ENCODE data around the gene HSPA9. TPM values are rescaled to one million over a fixed set of nuclear protein-coding genes. Genes with fewer than 3 reads are reported as not detected.

The HSPA9 gene
- total and polyA plus RNA-seq, 2 of the 13 experiments (the other 11 are each of a cell fraction or from before 2014, with no cell fraction given): 165 to 478 TPM

GRCh38 chr5:138575194-138576015 is at the start of gene HSPA9 (continued):
- peak; percentile 18 for TF ChIP-seq NFYC (CRISPR knock-in tag; IDR thresholded peaks at IDR 0.05)
- TF ChIP-seq AHR (CRISPR knock-in tag; IDR thresholded peaks at IDR 0.05): peak; percentile 78
- TF ChIP-seq, protein P1, sequence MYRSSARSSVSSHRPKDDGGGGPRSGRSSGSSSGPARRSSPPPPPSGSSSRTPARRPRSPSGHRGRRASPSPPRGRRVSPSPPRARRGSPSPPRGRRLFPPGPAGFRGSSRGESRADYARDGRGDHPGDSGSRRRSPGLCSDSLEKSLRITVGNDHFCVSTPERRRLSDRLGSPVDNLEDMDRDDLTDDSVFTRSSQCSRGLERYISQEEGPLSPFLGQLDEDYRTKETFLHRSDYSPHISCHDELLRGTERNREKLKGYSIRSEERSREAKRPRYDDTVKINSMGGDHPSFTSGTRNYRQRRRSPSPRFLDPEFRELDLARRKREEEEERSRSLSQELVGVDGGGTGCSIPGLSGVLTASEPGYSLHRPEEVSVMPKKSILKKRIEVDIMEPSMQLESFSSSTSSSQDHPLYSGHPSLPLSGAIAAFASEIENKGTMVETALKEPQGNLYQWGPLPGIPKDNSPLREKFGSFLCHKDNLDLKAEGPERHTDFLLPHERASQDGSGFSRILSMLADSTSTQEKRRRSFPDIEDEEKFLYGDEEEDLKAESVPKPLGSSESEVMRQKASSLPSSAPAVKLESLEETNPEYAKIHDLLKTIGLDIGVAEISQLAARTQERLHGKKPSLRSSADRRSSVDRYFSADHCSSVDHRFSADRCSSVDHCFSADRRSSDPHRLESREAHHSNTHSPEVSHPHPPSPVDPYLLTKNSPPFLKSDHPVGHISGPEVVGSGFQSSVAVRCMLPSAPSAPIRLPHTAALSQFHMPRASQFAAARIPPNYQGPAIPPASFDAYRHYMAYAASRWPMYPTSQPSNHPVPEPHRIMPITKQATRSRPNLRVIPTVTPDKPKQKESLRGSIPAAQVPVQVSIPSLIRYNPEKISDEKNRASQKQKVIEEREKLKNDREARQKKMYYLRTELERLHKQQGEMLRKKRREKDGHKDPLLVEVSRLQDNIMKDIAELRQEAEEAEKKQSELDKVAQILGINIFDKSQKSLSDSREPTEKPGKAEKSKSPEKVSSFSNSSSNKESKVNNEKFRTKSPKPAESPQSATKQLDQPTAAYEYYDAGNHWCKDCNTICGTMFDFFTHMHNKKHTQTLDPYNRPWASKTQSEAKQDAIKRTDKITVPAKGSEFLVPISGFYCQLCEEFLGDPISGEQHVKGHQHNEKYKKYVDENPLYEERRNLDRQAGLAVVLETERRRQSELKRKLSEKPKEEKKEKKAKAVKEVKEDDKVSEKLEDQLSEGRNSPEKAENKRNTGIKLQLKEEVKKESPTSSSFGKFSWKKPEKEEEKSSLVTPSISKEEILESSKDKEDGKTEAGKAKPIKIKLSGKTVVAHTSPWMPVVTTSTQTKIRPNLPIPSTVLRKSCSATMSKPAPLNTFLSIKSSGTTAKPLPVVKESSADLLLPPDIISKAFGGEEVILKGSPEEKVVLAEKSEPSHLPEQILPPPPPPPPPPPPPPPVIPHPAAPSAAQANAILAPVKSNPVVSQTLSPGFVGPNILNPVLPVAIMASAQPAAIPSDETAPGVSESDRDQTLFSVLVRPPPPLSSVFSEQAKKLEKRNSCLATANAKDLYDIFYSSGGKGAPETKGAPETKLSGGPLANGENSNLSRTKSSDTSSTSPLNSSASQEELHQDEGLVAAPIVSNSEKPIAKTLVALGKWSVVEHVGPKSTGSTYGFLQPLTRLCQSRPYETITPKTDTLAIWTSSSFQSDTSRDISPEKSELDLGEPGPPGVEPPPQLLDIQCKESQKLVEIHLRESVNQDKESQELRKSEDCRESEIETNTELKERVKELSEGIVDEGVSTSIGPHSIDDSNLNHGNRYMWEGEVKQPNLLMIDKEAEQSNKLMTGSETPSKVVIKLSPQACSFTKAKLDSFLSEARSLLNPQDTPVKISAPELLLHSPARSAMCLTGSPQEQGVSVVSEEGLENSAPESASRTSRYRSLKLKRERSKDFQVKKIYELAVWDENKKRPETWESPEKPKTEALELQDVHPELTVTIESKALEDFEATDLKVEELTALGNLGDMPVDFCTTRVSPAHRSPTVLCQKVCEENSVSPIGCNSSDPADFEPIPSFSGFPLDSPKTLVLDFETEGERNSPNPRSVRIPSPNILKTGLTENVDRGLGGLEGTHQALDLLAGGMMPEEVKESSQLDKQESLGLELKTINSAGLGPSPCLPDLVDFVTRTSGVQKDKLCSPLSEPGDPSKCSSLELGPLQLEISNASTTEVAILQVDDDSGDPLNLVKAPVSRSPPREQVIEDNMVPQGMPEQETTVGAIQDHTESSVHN (CRISPR knock-in tag; IDR thresholded peaks at IDR 0.05): no peak
- TF ChIP-seq KDM5A (IDR thresholded peaks at IDR 0.05; ENCODE audit: borderline replicate concordance, low read length): peak; percentile 87
- TF ChIP-seq, protein P2, sequence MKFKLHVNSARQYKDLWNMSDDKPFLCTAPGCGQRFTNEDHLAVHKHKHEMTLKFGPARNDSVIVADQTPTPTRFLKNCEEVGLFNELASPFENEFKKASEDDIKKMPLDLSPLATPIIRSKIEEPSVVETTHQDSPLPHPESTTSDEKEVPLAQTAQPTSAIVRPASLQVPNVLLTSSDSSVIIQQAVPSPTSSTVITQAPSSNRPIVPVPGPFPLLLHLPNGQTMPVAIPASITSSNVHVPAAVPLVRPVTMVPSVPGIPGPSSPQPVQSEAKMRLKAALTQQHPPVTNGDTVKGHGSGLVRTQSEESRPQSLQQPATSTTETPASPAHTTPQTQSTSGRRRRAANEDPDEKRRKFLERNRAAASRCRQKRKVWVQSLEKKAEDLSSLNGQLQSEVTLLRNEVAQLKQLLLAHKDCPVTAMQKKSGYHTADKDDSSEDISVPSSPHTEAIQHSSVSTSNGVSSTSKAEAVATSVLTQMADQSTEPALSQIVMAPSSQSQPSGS (CRISPR knock-in tag; IDR thresholded peaks at IDR 0.05): peak; percentile 90
- TF ChIP-seq, protein P3, sequence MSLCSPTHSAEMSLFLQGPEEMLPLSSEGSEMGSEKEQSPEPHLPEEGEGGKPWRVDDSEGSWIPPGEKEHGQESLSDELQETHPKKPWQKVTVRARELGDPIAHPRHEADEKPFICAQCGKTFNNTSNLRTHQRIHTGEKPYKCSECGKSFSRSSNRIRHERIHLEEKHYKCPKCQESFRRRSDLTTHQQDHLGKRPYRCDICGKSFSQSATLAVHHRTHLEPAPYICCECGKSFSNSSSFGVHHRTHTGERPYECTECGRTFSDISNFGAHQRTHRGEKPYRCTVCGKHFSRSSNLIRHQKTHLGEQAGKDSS (CRISPR knock-in tag; IDR thresholded peaks at IDR 0.05; ENCODE audit: borderline replicate concordance, low read depth): 0 out of 2 replicates have a peak, but pooled peaks have one; percentile 33
- TF ChIP-seq STAT5B (CRISPR knock-in tag; IDR thresholded peaks at IDR 0.05): no peak
- TF ChIP-seq ZMYM4 (CRISPR knock-in tag; IDR thresholded peaks at IDR 0.05): peak; percentile 85
- TF ChIP-seq FOXK1 (CRISPR knock-in tag; IDR thresholded peaks at IDR 0.05; ENCODE audit: borderline replicate concordance, low read depth): peak; percentile 8
- TF ChIP-seq MZF1 (CRISPR knock-in tag; IDR thresholded peaks at IDR 0.05; ENCODE audit: borderline replicate concordance): no peak
- TF ChIP-seq NONO (IDR thresholded peaks at IDR 0.05): no peak
- peak; percentile 90 for TF ChIP-seq NONO (CRISPR knock-in tag; conservative IDR thresholded peaks at IDR 0.05)
- no peak for TF ChIP-seq THYN1 (CRISPR knock-in tag; IDR thresholded peaks at IDR 0.05; ENCODE audit: borderline replicate concordance, low read depth)
- TF ChIP-seq JUNB (CRISPR knock-in tag; IDR thresholded peaks at IDR 0.05; ENCODE audit: borderline replicate concordance): peak; percentile 65; the same call in 1 of the 2 replicates
- TF ChIP-seq PRMT3 (CRISPR knock-in tag; IDR thresholded peaks at IDR 0.05; ENCODE audit: borderline replicate concordance, low read depth): peak; percentile 19; the same call in 1 of the 2 replicates
- TF ChIP-seq ZFY (CRISPR knock-in tag; IDR thresholded peaks at IDR 0.05): peak; percentile 96
- peak; percentile 94 for TF ChIP-seq GABPB1 (CRISPR knock-in tag; IDR thresholded peaks at IDR 0.05)
- TF ChIP-seq NFIB (CRISPR knock-in tag; IDR thresholded peaks at IDR 0.05; ENCODE audit: borderline replicate concordance): 0 out of 2 replicates have a peak, but pooled peaks have one; percentile 22
